Heart right ventricle (tissue), 16 donors: ENCODE measurements around the gene FGF18. TPM values are rescaled to one million over a fixed set of nuclear protein-coding genes. Genes with fewer than 3 reads are reported as not detected.

ENCODE experiments used
- ATAC-seq, 8 donors: fragments of 200-7000 bp; cut with Tn5 transposase; one replicate each; pipeline ENCODE4 v1.9.1; 2020; ENCODE audit warnings: mild to moderate bottlenecking in 8 of 8, moderate library complexity in 8 of 8, moderate number of reproducible peaks in 1 of 8
- DNase-seq, 2 donors: peaks; one replicate each; pipeline ENCODE4 v3.0.0-alpha.2; 2020
- H3K27ac ChIP-seq, 10 donors: fragments of 200-600 bp; sonication (generic) in 2 of 10; one replicate each; pipeline versions ENCODE4 v1.5.0 to v1.8.0; 2020 to 2022; ENCODE audit warnings: mild to moderate bottlenecking in 3 of 10
- H3K27me3 ChIP-seq, 7 donors: fragments of 200-600 bp; one replicate each; pipeline ENCODE4 v1.8.0; 2021 to 2022; ENCODE audit warnings: mild to moderate bottlenecking in 2 of 7
- H3K36me3 ChIP-seq, 9 donors: fragments of 200-600 bp; sonication (generic) in 1 of 9; one replicate each; pipeline versions ENCODE4 v1.5.0 to v1.8.0; 2020 to 2022; ENCODE audit warnings: mild to moderate bottlenecking in 2 of 9
- H3K4me1 ChIP-seq, 9 donors: fragments of 200-600 bp; sonication (generic) in 1 of 9; one replicate each; pipeline versions ENCODE4 v1.5.0 to v1.8.0; 2020 to 2022; ENCODE audit warnings: mild to moderate bottlenecking in 4 of 9
- H3K4me3 ChIP-seq, 10 donors: fragments of 200-600 bp; sonication (generic) in 2 of 10; one replicate each; pipeline versions ENCODE4 v1.5.0 to v1.8.0; 2020 to 2022; ENCODE audit warnings: mild to moderate bottlenecking in 7 of 10, moderate library complexity in 2 of 10
- H3K9me3 ChIP-seq, 11 donors: fragments of 200-600 bp in 10 of 11; sonication (generic) in 2 of 11; one replicate each; pipeline versions ENCODE4 v1.5.0 to v1.8.0; 2013 to 2022; ENCODE audit warnings: mild to moderate bottlenecking in 2 of 11, control low read depth in 1 of 11, moderate library complexity in 1 of 11
- WGBS, 2 donors: extraction: QIAGEN DNeasy Blood & Tissue Kit; methylation state at CpG; one replicate each; pipeline ENCODE4 v1.1.7; 2013; ENCODE audit warnings: inconsistent platforms in 1 of 2; 5-methylcytosine and 5-hydroxymethylcytosine counted together
- intact Hi-C, 10 donors: fragments of 100-400 bp; cut with DNase I; formaldehyde crosslinking; loops; one replicate each; pipeline versions ENCODE4 v1.11.1 to v1.14.2; 2022
- polyA plus RNA-seq, 2 donors: library from polyadenylated mRNA; stranded (reverse); fragments of 200-250 nt; gene quantifications; one replicate each; pipeline ENCODE4 v1.2.3, GENCODE V29; 2013
- total RNA-seq, 10 donors: library from RNA; stranded (reverse); fragmentation: NEBNext Ultra II Directional in 3 of 10; extraction: Animal tissue kit (Norgen Biotek cat#: 25700) in 3 of 10; gene quantifications; one replicate each; pipeline versions ENCODE4 v1.2.1 to v1.2.4, GENCODE V29; 2021 to 2023
- TF ChIP-seq, protein P1 (sequence below), 9 donors: fragments of 200-600 bp; sonication (generic) in 2 of 9; IDR thresholded peaks; one replicate each; pipeline versions ENCODE4 v1.5.0 to v1.8.0; 2021 to 2022; ENCODE audit warnings: antibody characterized with exemption in 9 of 9, mild to moderate bottlenecking in 5 of 9, moderate library complexity in 1 of 9
- donor health status: Arrhythmogenic right ventricular cardiomyopathy.
- donor health status: ischemic (EF 13 %, LVEDD 7.1; RV severe dilation, severe dysfunction).
- donor health status: healthy with polysubstance abuse.
- donor health status: DM: no; HTN: yes; CAD: no.
- donor health status: DM: no; HTN: no; CAD: no.
- donor health status: ischemic (EF 25% LVEDD 6.9; RV normal size, moderate dysfunction).
- donor health status: ischemic (EF 25% LVEDD 5.7; RV mildly dilated, moderate dysfunction).
- donor health status: healthy.
- donor health status: DM: yes; HTN: yes; CAD: no.
- donor health status: Ischemic cardiomyopathy.
- donor health status: ischemic (EF 35%, LVEDD 5.7; RV mildly dilated, moderate dysfunction).
- donor health status: nonischemic (EF 11% LVEDD 7.7; RV severe dilation, severe dysfunction).
- donor health status: DM: yes; HTN: yes; CAD: no.
- donor health status: PGD.
- donor health status: ischemic (EF 29% LVEDD 5.4; RV normal size, mild dysfunction).
- donor health status: nonischemic (EF 23%, LVEDD 6.1; RV moderate dilation, normal function).

FGF18 gene
- total and polyA plus RNA-seq, 12 donors: 1.7 to 39.2 (median 13.7) TPM

GRCh38 chr5:171480239-171480638, 60.8 kb downstream of the FGF18 start:
- 83 to 86% methylated on average over 6 of the region's 6 CpGs for WGBS, 2 donors
- H3K9me3 ChIP-seq: no peaks in the 10 kb centered on the region
- TF ChIP-seq, protein P1, sequence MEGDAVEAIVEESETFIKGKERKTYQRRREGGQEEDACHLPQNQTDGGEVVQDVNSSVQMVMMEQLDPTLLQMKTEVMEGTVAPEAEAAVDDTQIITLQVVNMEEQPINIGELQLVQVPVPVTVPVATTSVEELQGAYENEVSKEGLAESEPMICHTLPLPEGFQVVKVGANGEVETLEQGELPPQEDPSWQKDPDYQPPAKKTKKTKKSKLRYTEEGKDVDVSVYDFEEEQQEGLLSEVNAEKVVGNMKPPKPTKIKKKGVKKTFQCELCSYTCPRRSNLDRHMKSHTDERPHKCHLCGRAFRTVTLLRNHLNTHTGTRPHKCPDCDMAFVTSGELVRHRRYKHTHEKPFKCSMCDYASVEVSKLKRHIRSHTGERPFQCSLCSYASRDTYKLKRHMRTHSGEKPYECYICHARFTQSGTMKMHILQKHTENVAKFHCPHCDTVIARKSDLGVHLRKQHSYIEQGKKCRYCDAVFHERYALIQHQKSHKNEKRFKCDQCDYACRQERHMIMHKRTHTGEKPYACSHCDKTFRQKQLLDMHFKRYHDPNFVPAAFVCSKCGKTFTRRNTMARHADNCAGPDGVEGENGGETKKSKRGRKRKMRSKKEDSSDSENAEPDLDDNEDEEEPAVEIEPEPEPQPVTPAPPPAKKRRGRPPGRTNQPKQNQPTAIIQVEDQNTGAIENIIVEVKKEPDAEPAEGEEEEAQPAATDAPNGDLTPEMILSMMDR (IDR thresholded peaks at IDR 0.05): no peak
- intact Hi-C loops: loop anchor here in 4 of 10 donors (5.0 to 10.0 kb wide), 5 partner anchors 53 to 425 kb away; partner anchors contain the start of gene FGF18 (in 1 of the 4)
- H3K27me3 ChIP-seq: no peaks in the 10 kb centered on the region
- no peak overlapping the region for H3K4me3 ChIP-seq
- no peaks in the 10 kb centered on the region for H3K36me3 ChIP-seq
- DNase-seq: no peak
- H3K4me1 ChIP-seq: peaks cover 0 to 31% (median 13%) of the 10 kb centered on the region in 9 donors
- ATAC-seq: no peak
- no peak overlapping the region for H3K27ac ChIP-seq

DNA sequence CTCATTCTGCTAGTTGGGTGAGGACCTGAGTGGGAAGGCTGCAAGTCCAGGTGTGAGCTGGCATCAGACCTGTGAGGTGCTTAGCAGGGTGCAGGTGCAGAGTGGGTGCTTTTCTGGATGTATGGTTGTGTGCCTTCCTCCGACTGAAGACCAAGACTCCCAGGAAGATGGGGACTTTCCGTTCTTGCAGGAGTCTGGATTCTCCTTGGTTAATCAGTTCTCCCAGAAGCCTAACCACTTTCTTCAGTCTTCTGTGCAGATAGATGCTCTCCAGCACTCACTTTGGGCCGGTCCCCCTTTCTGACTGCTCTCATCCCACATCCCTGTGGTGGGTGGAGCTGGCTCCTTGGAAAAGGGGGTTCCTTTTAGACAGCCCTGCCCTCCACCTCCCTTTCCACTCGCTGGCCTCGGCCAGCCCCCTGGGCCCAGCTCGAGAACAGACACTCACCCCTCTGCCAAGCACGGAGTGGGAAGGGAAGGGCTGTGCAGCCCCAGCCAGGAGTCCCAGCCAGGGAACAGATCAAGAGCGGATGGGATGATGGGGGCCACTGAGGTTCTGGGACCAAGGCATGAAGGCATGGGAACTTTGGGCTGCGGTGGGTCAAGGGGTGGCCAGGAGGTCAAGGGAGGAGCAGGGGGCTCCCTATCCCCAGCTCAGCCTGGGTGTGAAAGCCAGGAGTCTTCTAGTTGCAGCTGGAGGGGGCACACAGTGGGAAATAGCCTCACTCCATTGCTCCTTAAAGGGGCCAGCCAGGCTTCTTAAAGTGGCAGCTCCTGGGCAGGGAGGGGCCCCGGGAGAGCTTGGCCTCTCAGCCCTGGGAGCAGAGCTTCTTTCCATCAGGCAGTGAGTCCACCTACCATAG, 62.4 kb downstream of the FGF18 start:
- DNase-seq: no peak
- H3K27me3 ChIP-seq: no peaks in the 10 kb centered on the region
- H3K9me3 ChIP-seq: no peaks in the 10 kb centered on the region
- H3K4me3 ChIP-seq: no peak overlapping the region
- TF ChIP-seq, protein P1 (IDR thresholded peaks at IDR 0.05): no peak
- intact Hi-C loops: loop anchor here in 4 of 10 donors (5.0 to 10.0 kb wide), 5 partner anchors 55 to 423 kb away; partner anchors contain the start of gene FGF18 (in 1 of the 4)
- no peak overlapping the region for H3K27ac ChIP-seq
- H3K4me1 ChIP-seq: peaks cover 0 to 30% (median 13%) of the 10 kb centered on the region in 9 donors
- H3K36me3 ChIP-seq: no peaks in the 10 kb centered on the region
- ATAC-seq: no peak
- 73 to 78% methylated on average over 10 of the region's 10 CpGs for WGBS, 2 donors

- Histone ChIP-seq H3K4me1 (peaks cover 0 to 25% (median 13%) of the 10 kb centered on the region in 9 donors), H3K4me3 (no peak overlapping the region), H3K36me3 (no peaks in the 10 kb centered on the region), H3K27ac (no peak overlapping the region), H3K9me3 (no peaks in the 10 kb centered on the region), H3K27me3 (no peaks in the 10 kb centered on the region)
- DNase-seq (no peak), ATAC-seq (no peak)
- TF ChIP-seq, protein P1 (IDR thresholded peaks at IDR 0.05): no peak
- intact Hi-C loops: loop anchor here in 4 of 10 donors (5.0 to 10.0 kb wide), 5 partner anchors 55 to 422 kb away; partner anchors contain the start of gene FGF18 (in 1 of the 4)
- WGBS, 2 donors: 82 to 94% methylated on average over 4 of the region's 4 CpGs
Measured at GRCh38 chr5:171482434-171482730, 62.9 kb downstream of the FGF18 start.

DNA sequence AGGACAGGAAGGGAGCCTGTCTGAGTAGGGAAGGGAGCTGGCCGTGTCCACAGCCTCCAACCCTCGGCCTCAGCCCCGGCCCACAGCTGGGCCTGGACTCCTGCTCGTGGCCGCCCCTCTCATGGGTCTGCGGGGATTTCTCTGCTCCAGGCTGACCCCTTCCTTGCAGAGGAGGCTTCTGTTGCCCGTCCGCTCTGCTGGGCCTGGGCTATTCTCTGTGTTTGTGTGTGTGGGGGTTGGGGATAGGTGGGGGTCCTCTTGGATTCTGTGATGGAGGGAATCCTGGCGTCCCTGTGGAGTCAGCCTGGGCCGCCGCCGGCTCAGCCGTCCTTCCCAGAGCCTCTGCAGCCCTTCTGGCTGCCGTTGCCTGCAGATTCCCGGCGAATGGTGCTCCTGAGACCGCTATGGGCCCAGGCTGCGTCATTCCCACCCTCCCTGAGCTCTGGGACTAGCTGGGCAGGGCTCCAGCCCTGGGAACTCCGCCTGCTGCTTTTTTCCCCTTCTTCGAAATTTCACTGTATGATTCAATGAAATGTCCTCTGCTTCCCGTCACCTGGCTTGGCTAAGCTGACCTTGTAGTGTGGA, 64.2 kb downstream of the FGF18 start:
- Histone ChIP-seq H3K9me3 (no peaks in the 10 kb centered on the region), H3K4me3 (no peak overlapping the region), H3K36me3 (no peaks in the 10 kb centered on the region), H3K27me3 (no peaks in the 10 kb centered on the region), H3K27ac (peak overlapping the region in 9 of 10 donors; percentile 5 to 78 (median 68)), H3K4me1 (peaks cover 0 to 23% (median 13%) of the 10 kb centered on the region in 9 donors)
- intact Hi-C loops: loop anchor here in 4 of 10 donors (5.0 to 10.0 kb wide), 5 partner anchors 56 to 421 kb away; partner anchors contain the start of gene FGF18 (in 1 of the 4)
- ATAC-seq: peak; percentile 80 to 93 (median 89)
- TF ChIP-seq, protein P1 (IDR thresholded peaks at IDR 0.05): no peak
- WGBS, 2 donors: 66 to 75% methylated on average over 21 of the region's 21 CpGs
- peak; percentile 84 for DNase-seq
